B cell (primary cell): ENCODE results near the gene DUSP1. TPM values are rescaled to one million over a fixed set of nuclear protein-coding genes. Genes with fewer than 3 reads are reported as not detected.
A peak's percentile ranks its signal among the peaks of the same experiment; 100 is the strongest.
"Not testable (repeated sequence)": the region's sequence is repeated elsewhere in the genome, so short reads cannot be mapped to it uniquely, and the experiment has no call there.

Experiments used
- ATAC-seq: fragments of 200-7000 bp; cut with Tn5 transposase; one replicate; pipeline ENCODE4 v1.10.0; 2021; ENCODE audit warnings: low read depth, mild to moderate bottlenecking, moderate number of reproducible peaks, moderate library complexity
- CTCF ChIA-PET: fragments of 350-600 bp; sonication (Branson Sonifier 250); formaldehyde crosslinking; loops from one replicate; lab custom pipeline; 2021; ENCODE audit warnings: antibody characterized with exemption, inconsistent platforms; lab: Charles Lee
- POLR2A ChIA-PET: fragments of 350-600 bp; sonication (Branson Sonifier 250); formaldehyde crosslinking; loops from one replicate; lab custom pipeline; 2021; ENCODE audit warnings: antibody characterized with exemption; lab: Charles Lee
- DNase-seq: peaks from one replicate; pipeline ENCODE4 v3.0.0; 2013
- H2AFZ ChIP-seq: 2 replicates; pipeline ENCODE4 v1.6.1; 2012; ENCODE audit warnings: mild to moderate bottlenecking, low read depth, low read length; ENCODE audit not compliant: insufficient read depth, poor library complexity, severe bottlenecking
- H3K27ac ChIP-seq, 2 donors: 1 replicate in 1 of 2; 2 replicates in 1 of 2; pipeline ENCODE4 v1.5.1; 2012 to 2013; ENCODE audit warnings: low read length in 2 of 2, mild to moderate bottlenecking in 2 of 2, moderate library complexity in 1 of 2
- H3K27me3 ChIP-seq, 4 experiments: fragments of 200-600 bp in 1 of 4; sonication (generic) in 1 of 4; replicated peaks in 1 of 4; 1 replicate in 2 of 4; 2 replicates in 2 of 4; pipeline versions ENCODE4 v1.6.1 to v1.7.0; 2013 to 2016; ENCODE audit warnings: low read length in 3 of 4, mild to moderate bottlenecking in 2 of 4, mixed read lengths in 1 of 4, moderate library complexity in 1 of 4; ENCODE audit not compliant: insufficient read depth in 4 of 4, control insufficient read depth in 3 of 4; ENCODE audit errors: control extremely low read depth in 1 of 4
- H3K36me3 ChIP-seq, 2 experiments: replicated peaks in 1 of 2; 1 replicate in 1 of 2; 2 replicates in 1 of 2; pipeline versions ENCODE4 v1.6.1 to v1.7.1; 2013; ENCODE audit warnings: low read length in 1 of 2; ENCODE audit not compliant: insufficient read depth in 2 of 2, control insufficient read depth in 1 of 2; ENCODE audit errors: control extremely low read depth in 1 of 2, extremely low read depth in 1 of 2
- H3K4me1 ChIP-seq, 2 donors: fragments of 200-600 bp in 1 of 2; sonication (generic) in 1 of 2; 1 replicate in 1 of 2; 2 replicates in 1 of 2; pipeline versions ENCODE4 v1.5.1 to v1.6.1; 2013 to 2017; ENCODE audit warnings: low read length in 2 of 2; ENCODE audit not compliant: control insufficient read depth in 2 of 2, insufficient read depth in 2 of 2
- H3K4me2 ChIP-seq: replicated peaks from 2 replicates; pipeline ENCODE3; 2012; ENCODE audit warnings: mild to moderate bottlenecking, low read depth, low read length; ENCODE audit not compliant: poor library complexity, severe bottlenecking
- H3K4me3 ChIP-seq, 5 experiments: fragments of 200-600 bp in 1 of 5; sonication (generic) in 1 of 5; 1 replicate in 3 of 5; 2 replicates in 2 of 5; pipeline versions ENCODE4 v1.5.1 to v1.7.0; 2011 to 2016; ENCODE audit warnings: low read length in 4 of 5, mild to moderate bottlenecking in 4 of 5, low read depth in 2 of 5, control low read depth in 1 of 5, moderate library complexity in 1 of 5; ENCODE audit not compliant: insufficient read depth in 1 of 5; ENCODE audit errors: control extremely low read depth in 1 of 5, extremely low read depth in 1 of 5
- H3K79me2 ChIP-seq: fragments of 200-600 bp; sonication (generic); one replicate; pipeline ENCODE4 v1.6.0; 2016; ENCODE audit warnings: low read length; ENCODE audit not compliant: control insufficient read depth, insufficient read depth
- H3K9ac ChIP-seq: fragments of 200-600 bp; sonication (generic); 2 replicates; pipeline ENCODE4 v1.6.1; 2017; ENCODE audit warnings: mild to moderate bottlenecking, low read length, moderate library complexity
- H3K9me3 ChIP-seq, 3 donors: one replicate each; pipeline versions ENCODE4 v1.6.1 to v1.7.1; 2013; ENCODE audit warnings: low read length in 2 of 3; ENCODE audit not compliant: control insufficient read depth in 2 of 3, insufficient read depth in 1 of 3; ENCODE audit errors: control extremely low read depth in 1 of 3
- H4K20me1 ChIP-seq: 2 replicates; pipeline ENCODE4 v1.6.0; 2012; ENCODE audit warnings: mild to moderate bottlenecking, low read length; ENCODE audit not compliant: insufficient read depth, control insufficient read depth, poor library complexity, severe bottlenecking
- H3K27ac Mint-ChIP-seq: one replicate; pipeline ENCODE4 v1.8.0; 2021; ENCODE audit warnings: mixed read lengths
- H3K27me3 Mint-ChIP-seq: one replicate; pipeline ENCODE4 v1.8.0; 2021; ENCODE audit warnings: mixed read lengths
- H3K4me1 Mint-ChIP-seq: one replicate; pipeline ENCODE4 v1.8.0; 2021; ENCODE audit warnings: mixed read lengths
- H3K4me3 Mint-ChIP-seq: one replicate; pipeline ENCODE4 v1.8.0; 2021; ENCODE audit warnings: mixed read lengths
- H3K9me3 Mint-ChIP-seq: one replicate; pipeline ENCODE4 v1.8.0; 2022; ENCODE audit warnings: mixed read lengths; ENCODE audit not compliant: insufficient read depth
- EZH2 ChIP-seq: IDR thresholded peaks from 2 replicates; pipeline ENCODE4 v1.6.1; 2012; ENCODE audit warnings: borderline replicate concordance, low read depth, mild to moderate bottlenecking, moderate library complexity, low read length; ENCODE audit not compliant: insufficient read depth, poor library complexity, severe bottlenecking
- WGBS: methylation state at CpG from one replicate; pipeline ENCODE4 v1.1.5; 2013; ENCODE audit warnings: missing lambda C conversion rate; ENCODE audit not compliant: insufficient coverage; 5-methylcytosine and 5-hydroxymethylcytosine counted together
- intact Hi-C: fragments of 100-400 bp; cut with micrococcal nuclease; formaldehyde crosslinking; loops from one replicate; pipeline ENCODE4 v1.10.0; 2022
- polyA plus RNA-seq: library from polyadenylated mRNA; depleted of rRNA; stranded (reverse); fragments of >200 nt; gene quantifications from 2 replicates; pipeline ENCODE4 v1.2.3, GENCODE V29; 2012
- total RNA-seq, 2 donors: library from RNA; stranded (reverse); fragments of 120-200 nt in 1 of 2; gene quantifications; 1 replicate in 1 of 2; 2 replicates in 1 of 2; pipeline versions ENCODE4 v1.2.3 to v1.2.4, GENCODE V29; 2013 to 2022
- TF ChIP-seq, protein P1 (sequence below): fragments of 200-600 bp; IDR thresholded peaks from one replicate; pipeline ENCODE4 v1.8.0; 2022; ENCODE audit warnings: antibody characterized with exemption, mild to moderate bottlenecking

DUSP1 gene
- total and polyA plus RNA-seq, 2 donors (not counting 1 experiment from before 2014, with no cell fraction given): 71.2 to 4,228 TPM

DNA sequence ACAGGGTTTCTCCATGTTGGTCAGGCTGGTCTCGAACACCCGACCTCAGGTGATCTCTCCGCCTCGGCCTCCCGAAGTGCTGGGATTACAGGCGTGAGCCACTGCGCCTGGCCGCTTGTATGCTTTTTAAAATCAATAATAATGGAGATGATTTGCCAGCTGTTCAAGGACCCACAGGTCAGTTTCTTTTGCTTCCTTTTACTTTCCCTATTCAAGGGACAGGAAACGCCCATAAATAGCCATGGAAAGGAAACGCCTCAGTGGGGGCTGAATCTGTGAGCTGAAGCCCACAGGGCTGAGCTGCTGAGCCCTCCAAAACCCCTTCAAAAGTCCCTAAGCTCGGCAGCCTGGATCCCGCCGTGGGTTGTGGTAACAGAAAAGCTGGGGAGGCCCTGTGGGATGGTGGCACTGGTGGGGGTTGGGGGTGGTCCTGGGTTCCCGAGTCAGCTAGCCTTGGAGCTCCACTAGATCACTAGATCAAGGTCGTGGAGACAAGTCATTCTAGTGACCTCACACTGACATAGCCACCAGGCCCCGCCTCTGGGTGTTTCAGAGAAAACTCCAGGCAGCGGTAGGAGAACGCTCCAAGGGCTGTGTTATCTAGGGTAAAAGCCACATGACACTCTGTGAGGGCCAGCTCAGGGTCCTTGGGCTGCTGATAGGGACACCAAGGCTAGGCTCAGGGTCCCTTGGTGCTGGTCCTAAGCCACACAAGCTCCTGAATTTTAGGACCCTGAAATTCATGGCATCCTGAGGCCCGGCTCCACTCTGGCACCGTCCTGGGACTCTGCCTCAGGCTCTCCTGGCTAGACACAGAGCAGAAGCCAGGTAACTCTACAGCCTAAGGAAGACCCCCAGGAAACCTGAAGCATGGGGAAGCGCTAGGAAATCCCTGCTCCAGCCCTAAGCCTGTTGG is 18.0 kb upstream of the DUSP1 start:
- no peaks in the 10 kb centered on the region for H3K9me3 Mint-ChIP-seq
- no peaks in the 10 kb centered on the region for H3K27me3 ChIP-seq
- ChIA-PET CTCF (interaction anchor here (0.6 to 1.4 kb wide), 5 partner anchors 17 to 150 kb away, joined by 3 to 5 read pairs (median 3); no protein-coding TSS in a partner anchor), POLR2A (interaction anchor here (0.9 kb wide), 1 partner anchor 16 kb away, joined by 4 read pairs; no protein-coding TSS in a partner anchor)
- no peaks in the 10 kb centered on the region for H3K27me3 Mint-ChIP-seq
- H3K4me1 ChIP-seq: peaks cover 0 to 10% of the 10 kb centered on the region in 2 donors
- intact Hi-C loops: no loop called here
- H2AFZ ChIP-seq: peak overlapping the region; percentile 48
- H3K4me3 Mint-ChIP-seq: no peak overlapping the region
- no peaks in the 10 kb centered on the region for H3K36me3 ChIP-seq
- no peak for DNase-seq
- ATAC-seq: no peak
- peaks cover 5% of the 10 kb centered on the region for H3K4me1 Mint-ChIP-seq
- H3K4me3 ChIP-seq: no peak overlapping the region
- no peak overlapping the region for H3K27ac Mint-ChIP-seq
- no peak for TF ChIP-seq EZH2
- TF ChIP-seq, protein P1, sequence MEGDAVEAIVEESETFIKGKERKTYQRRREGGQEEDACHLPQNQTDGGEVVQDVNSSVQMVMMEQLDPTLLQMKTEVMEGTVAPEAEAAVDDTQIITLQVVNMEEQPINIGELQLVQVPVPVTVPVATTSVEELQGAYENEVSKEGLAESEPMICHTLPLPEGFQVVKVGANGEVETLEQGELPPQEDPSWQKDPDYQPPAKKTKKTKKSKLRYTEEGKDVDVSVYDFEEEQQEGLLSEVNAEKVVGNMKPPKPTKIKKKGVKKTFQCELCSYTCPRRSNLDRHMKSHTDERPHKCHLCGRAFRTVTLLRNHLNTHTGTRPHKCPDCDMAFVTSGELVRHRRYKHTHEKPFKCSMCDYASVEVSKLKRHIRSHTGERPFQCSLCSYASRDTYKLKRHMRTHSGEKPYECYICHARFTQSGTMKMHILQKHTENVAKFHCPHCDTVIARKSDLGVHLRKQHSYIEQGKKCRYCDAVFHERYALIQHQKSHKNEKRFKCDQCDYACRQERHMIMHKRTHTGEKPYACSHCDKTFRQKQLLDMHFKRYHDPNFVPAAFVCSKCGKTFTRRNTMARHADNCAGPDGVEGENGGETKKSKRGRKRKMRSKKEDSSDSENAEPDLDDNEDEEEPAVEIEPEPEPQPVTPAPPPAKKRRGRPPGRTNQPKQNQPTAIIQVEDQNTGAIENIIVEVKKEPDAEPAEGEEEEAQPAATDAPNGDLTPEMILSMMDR: no peak
- 80% methylated on average over 14 of the region's 21 CpGs for WGBS
- no peak overlapping the region for H3K27ac ChIP-seq
- no peaks in the 10 kb centered on the region for H4K20me1 ChIP-seq
- H3K9me3 ChIP-seq: peaks cover 0 to 12% (median 0%) of the 10 kb centered on the region in 3 donors
- H3K4me2 ChIP-seq: peak overlapping the region; percentile 23
- no peak overlapping the region for H3K9ac ChIP-seq
- H3K79me2 ChIP-seq: no peaks in the 10 kb centered on the region

DNA sequence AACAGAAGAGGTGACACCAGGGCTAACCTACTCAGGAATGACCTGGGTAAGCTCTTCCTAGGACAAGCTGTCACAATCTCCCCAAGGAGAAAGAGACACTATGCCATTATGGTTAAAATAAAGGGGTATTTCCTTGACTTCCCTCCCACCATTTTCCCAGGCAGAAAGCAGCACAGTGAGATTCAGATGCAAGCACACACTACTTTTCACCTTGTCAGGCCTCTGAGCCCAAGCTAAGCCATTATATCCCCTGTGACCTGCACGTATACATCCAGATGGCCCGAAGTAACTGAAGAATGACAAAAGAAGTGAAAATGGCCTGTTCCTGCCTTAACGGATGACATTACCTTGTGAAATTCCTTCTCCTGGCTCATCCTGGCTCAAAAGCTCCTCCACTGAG is 16.5 kb upstream of the DUSP1 start:
- H3K4me1 Mint-ChIP-seq, H3K79me2 ChIP-seq, H2AFZ ChIP-seq, H3K27me3 ChIP-seq, DNase-seq, H3K4me3 ChIP-seq, H3K27me3 Mint-ChIP-seq, H3K4me2 ChIP-seq, H3K9me3 Mint-ChIP-seq, ATAC-seq, H3K9ac ChIP-seq, H3K36me3 ChIP-seq, H3K27ac Mint-ChIP-seq, H3K4me3 Mint-ChIP-seq, H3K9me3 ChIP-seq, intact Hi-C loops, H3K27ac ChIP-seq, CTCF ChIA-PET, POLR2A ChIA-PET, H4K20me1 ChIP-seq, H3K4me1 ChIP-seq: not testable (repeated sequence)
- WGBS: 80% methylated on average over 3 of the region's 3 CpGs
